Umbilical cord (tissue), 2 donors: ENCODE data around the gene ROR1. TPM values are rescaled to one million over a fixed set of nuclear protein-coding genes. Genes with fewer than 3 reads are reported as not detected.

Source experiments
- DNase-seq: peaks from one replicate; pipeline ENCODE4 v3.0.0-alpha.2; 2015; ENCODE audit warnings: low spot score
- total RNA-seq: library from RNA; depleted of rRNA; stranded (reverse); fragments of >200 nt; gene quantifications from one replicate; pipeline ENCODE4 v1.2.3, GENCODE V29; 2014; ENCODE audit warnings: low replicate concordance; ENCODE audit not compliant: insufficient read depth

Gene ROR1
- total RNA-seq, 1 donor from 2014 or later, result 22.4 TPM

DNA sequence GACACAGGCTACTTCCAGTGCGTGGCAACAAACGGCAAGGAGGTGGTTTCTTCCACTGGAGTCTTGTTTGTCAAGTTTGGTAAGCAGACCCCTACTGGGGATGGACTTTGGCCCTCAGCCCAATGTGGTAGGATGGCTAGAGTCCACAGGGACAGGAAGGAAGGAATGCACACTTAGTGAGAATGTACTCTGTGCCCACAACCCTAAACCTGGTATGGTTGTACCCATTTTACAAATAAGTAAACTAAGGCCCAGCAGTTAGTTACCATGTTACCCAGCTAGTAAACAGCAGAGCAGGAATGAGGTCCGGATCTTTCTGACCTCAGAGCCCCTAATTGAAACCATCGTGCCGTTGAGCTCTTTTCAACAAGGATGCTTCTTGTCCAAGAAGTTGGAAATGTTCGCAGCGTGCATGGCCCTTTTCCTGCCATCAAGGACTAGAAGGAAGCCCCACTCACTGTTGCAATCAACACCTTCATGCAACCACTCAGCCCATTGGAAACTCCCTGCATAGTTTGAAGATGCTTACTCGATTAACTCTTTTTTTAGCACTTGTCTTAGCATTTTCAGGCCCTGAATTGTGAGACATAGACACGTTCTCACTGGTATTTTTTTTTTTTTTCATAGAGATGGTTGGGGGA, 276.2 kb downstream of the ROR1 start:
- DNase-seq, result no peak

DNA sequence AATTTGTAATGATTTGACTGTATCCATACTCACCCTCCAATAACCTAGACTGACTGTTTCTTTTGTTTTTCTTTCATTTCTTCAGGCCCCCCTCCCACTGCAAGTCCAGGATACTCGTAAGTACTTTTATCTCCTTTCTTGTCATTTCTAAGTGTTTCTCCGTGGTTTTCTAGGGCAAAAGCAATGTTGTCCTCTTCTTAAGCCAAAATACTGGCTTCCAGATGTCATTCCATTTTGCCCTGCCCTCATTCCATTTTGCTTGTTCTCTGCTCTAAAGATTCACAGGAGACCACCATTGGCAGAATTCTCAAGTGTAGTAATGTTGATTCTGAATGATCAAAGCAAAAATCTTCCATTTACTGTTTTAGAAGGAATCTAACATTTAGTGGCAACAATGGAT, 276.8 kb downstream of the ROR1 start:
- DNase-seq, result no peak

DNA sequence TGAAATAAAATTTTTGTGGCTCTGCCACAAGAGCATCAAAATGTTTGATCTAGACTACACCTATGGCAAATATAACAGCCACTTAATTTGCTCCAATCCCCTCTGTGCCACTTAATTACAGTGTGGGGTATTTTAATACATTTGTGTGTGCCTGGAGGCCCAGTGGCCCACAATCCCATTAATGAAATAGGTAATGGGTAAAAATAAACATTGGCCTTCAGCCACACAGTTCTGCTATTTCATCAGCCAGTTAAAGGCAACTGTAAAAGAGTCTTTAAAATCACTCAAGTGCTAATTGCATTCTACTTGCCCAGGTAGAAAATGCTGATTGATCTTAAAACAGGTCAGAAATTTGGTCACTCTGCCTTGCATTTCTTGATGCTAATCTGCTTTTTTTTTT, 278.0 kb downstream of the ROR1 start:
- no peak for DNase-seq

DNA sequence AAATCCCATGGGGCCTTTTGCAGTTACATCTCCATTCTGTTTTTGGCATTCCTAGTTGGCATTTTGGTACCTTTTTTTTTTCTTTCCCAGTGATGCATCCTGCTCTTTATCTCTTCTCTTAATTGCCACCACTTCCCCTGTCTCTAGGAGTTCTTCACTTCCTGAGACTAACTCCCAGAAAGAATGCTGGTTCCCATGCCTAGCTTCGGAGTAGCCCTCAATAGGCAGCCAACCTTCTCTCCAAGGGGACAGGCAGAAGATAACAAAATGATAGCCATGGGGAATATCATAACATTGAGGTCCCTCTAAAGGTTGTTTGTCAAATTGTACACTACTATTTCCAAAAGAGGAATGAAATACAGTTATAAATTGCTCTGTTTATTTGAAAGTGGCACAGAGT, 279.0 kb downstream of the ROR1 start:
- no peak for DNase-seq

DNA sequence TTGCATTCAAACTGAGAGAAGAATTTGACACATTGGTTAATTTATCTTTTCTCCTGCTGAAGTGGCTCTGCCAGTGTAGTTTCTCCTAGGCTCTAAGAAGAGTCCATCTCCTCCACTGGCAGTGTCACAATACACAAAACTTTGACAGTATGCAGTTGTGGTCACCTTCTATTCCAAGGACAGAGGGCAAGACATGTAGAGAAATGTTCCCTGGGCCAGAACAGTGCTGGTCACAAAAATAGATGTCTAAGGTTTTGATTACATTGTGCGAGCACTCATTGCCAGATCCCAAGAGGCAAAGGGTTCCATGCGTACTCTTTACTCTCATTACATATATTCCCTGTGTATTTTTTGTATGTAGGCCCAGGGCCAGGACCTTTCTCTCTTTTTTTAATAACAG, 281.5 kb downstream of the ROR1 start:
- DNase-seq, result no peak

DNA sequence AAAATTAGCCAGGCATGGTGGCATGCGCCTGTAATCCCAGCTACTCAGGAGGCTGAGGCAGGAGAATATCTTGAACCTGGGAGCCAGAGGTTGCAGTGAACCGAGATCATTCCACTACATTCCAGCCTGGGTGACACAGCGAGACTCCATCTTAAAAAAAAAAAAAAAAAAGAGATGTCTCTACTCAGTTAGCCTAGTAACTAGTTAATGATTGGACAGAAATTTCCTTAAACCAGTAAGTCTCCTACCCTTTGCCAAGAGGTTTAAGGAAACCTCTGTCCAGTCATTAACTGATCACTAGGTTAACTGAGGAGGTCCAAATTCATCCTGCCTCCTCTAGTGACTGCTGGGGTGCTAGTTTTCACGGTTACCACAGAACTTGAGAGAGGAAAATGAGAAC, 285.7 kb downstream of the ROR1 start:
- DNase-seq, result no peak

DNA sequence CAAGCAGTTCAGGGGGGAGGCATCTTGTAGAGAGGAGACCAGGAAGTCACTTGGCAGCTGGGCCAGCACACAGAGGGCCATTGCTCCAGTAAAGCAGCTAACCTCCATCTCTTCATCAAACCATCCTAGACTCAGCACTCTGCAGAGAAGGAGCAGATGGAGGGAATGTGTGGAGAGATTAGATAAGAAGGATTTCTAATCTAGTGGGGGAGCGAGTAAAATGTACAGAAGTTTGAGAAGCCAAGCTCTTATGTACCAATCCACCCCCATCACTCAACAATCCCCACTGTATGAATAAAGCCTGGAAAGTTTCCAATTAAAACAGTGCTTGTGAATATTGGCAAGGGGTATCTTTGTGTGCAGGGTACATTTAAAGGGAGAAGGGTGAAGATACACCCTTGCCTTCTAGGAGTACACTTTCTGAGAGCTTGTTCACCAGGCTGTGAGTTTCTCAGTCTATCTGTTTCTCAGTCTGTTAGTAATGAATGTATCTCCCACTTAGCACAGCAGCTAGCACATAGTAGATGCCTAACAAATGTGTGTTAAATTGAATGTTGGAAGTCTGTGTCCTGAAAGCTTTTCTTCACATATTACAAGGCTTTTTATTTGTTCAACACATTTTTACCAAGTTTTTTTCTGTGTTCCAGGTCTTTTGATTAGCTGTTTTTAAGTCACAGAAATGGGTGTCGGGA, 286.9 kb downstream of the ROR1 start:
- DNase-seq, result no peak

DNA sequence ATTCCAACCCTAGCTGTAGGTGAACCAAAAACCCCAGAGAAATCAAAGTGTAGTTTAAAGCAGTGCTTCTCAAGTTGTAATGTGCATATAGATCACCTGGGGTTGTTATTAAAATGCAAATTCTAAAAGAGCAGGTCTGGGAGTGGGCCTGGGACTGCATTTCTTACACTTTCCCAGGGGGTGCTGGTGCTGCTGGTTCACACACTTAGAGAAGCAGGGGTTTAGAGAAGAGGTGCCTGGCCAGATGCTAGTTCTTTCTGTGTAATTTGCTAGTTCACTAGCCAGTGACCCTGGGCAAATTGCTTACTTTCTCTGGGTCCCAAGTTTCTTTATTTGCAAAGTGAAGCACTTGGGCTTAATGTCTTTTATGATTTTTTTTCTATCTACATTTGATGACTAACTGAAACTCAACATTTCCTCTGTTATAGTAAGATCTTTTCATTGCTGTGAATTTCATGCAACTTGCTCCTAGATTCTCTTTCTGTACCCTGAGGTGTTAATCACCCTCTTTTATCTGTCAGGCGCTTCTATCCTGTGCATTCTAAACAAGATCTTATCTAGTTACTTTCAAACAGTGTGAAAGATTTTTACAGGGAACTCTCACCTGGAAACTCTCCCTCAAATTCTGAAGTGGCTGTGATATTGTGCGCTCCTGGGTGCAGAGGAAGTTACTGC, 287.8 kb downstream of the ROR1 start:
- no peak for DNase-seq

DNA sequence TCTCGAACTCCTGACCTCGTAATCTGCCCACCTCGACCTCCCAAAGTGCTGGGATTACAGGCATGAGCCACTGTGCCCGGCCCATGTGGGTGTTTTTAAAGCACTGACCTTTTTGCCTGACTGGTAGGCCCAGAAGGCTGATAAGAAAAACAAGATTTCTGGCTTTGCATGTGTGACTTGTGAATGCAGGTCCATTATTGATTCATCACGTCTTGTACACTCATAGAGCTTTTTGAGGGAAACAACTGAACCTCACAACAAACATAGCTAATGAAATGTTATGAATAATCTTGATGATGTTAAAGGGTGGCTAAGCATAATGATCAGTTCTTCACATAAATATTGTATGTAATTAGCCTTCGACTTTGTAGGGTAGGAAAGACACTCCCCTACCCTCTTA, 288.7 kb downstream of the ROR1 start:
- DNase-seq, result no peak

DNA sequence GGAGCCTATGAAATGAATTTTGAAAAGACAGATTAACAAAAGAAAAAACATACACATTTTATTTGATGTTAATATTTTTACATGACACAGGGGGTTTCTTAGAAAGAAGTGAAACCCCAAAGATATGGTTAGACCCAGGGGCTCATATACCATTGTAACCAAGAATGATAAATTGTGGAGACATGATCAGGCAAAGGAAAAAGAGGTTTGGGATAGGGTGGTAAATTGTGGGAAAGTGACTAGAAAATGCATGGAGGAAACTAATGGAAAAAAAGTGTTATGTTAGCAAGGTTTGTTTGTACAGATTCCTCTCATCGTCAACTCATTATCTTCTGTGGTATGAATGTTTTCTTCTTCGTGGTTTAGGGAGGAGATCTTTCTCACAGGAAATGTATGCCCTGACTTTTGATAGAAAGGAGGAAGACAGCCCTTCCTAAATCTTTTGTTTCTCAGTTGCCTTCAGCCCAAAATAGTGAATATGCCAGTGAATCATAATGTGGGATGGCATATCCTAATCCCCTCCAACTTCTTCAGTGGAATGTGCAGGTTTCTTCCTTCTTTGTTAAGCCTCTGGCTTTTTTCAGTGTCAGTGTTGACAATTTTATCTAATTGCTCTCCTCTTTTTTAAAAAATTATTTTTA, 289.2 kb downstream of the ROR1 start:
- DNase-seq, result no peak

DNA sequence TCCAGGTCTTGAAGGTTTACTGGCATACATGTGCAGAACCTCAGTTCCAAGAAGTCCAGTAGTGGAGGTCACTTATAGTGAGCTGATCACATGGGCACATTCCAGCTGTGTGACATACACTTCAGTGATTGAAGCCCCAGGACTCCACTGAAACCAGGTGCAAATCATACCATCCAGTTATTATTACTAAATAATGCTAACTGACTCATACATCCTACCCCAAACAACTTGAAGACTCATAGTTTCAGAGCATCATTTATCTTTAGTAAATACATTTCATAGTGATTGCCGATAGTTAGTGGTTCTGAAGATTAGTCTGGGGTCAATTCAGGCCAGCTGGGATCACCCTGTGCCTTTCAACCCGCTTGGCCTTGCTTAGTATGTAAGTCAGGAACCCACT, 291.8 kb downstream of the ROR1 start:
- DNase-seq, result no peak

DNA sequence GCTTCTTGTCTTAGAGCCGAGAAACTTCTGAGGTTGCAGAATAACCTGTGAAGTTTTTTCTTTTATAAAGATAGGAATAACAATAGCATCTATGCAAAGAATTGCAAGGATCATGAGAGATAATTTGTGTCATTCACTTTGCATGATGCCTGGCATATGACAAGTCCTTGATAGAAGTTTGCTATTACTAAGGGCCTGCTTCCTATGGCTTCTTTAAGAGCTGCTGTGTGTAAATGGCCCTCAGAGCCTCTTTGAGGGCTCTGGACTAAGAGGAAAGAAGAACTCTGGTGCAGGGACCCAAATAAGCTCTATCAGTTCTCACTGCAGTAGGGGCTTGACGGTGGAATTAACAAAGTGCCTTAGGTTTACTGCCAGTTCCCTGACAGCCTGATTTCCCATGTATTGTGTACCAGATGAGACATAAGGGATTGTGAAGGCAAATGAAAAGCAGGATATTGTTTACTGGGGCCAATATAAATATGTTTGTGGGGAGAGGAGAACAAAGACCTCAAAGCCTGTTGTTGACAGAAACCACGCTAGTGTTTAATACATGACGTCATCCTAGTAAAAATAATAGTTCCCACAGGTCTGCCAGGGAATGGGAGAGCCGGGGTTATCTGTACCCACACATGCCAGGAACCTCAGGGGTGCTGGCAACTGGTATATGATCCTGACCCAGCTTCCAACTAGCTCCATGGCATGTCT, 298.4 kb downstream of the ROR1 start:
- DNase-seq, result no peak

DNA sequence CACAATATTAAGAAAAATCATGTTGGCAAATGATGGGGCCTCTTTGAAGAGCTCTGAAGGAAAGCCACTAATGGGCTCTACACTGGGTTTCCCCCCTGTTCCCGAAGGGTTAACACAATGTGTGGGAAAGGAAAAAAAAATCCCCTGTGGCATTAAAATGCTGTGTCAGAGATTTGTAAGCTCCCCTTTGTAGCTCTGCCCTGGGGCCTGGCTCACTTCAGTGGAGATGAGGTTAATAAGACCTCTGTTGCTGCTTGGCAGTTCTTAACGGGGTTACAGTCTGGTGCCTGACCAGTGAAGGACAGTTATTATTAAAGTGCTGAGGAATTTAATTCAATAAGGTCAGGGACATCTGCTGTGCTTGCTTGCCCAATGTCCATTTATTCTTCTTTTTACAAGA, 299.9 kb downstream of the ROR1 start:
- DNase-seq, result peak; percentile 66

DNA sequence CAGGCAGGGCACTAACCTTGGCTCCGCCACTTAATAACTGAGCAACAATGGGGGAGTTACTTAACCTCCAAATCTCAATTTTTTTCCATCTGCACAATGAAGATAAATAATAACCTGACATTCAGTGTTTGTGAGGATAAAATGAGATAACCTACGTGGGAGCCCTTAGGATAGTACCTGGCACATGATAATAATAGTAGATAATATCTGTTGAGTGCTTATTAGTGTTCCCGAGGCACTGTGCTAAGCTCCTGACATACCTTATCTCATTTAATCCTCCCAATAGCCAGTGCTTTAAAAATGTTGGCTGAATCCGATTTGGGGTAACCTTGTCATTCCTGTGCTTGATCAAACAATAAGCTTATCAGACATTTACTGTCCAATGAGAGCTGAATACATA, 300.9 kb downstream of the ROR1 start:
- no peak for DNase-seq

DNA sequence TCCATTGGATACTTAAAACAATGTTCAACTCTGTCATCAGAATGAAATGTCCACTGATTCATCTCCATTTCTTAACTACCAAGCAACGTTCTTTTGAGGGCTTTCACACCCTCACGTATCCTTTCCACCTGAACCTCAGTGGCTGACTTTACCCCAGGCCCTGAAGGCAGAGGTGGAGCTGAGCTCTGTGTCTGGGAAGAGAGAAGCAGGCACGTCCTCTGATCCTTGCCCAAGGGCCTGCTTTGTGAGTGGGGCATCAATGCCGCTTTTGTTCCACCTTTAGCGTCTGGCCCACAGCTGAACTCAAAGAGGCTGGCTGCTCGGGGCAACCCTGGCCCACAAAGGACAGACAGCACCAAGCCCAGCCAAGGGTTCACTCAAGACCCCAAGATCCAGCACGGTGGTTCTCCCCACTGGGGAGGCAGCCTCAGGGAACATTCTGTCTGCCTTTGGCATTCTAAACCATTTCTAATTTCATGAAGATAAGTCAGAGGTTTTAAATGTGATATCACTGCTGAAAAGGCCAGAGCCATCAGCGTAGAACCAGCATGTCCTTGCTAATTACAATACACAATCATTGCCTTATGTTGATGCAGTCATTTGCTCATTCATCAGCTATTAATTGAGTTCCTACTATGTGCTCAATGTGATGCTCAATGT, 303.6 kb downstream of the ROR1 start:
- DNase-seq, result no peak

DNA sequence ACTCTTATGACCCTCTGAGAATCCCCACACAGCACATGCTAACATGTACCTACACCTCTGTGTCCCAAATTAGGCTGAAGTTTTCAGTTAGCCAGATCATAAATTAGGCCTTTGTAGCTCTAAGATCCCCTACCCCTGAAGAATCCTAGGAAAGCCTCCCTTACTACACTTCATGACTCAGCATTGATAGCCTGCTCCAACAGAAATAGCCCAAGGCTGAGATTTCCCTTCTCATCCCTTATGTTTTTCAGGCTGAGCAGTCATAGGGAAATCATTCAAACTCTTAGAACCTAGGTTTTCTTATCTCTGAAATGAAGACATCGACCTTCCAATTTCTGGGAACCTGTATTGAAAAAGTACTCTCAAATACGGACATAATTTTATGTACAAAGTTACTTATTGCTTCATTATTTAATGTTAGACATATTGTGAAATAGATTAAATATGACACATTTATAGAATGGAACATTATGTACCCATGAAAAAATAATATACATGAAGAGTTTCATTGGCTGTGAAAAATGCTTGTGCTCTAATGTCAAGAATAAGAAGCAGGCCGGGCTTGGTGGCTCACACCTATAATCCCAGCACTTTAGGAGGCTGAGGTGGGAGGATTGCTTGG, 307.2 kb downstream of the ROR1 start:
- DNase-seq, result peak; percentile 60

DNA sequence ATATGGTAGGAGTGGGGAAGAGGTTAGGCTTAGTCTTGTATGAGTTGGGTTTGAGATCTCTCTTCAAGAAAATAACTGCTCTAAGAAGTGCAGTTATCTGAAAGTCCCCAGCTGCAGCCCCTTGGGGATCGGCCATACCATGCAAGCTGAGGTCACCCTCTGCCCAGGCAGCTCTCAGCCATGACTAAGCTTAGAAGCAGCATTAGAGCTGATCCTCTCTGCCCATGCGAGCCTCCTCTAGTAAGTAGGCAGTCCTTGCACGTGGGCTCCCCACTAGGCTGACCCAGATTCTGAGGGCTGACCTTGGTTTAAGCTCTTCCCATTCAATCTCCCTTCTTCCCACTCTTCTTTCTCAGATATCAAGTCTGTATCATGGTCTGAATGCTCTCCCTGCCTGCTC, 308.6 kb downstream of the ROR1 start:
- peak; percentile 52 for DNase-seq

DNA sequence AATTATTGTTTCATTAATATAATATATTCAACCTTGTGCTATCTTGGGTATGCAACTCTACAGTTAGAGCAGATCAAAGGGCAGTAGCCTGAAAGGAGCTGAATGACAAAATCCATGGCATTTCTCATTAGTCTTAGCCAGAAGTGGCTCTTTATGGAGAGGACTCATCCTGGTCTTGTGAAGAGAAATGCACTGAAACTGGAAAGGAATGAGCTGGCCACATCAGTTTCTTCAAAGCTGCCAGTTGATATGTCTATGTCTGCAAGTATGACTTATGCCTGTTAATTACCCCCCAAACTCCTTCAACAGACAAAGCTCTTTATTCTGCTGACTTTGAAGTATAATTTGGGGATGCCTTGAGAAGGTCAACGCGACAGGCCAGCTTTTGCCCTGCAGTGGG, 310.6 kb downstream of the ROR1 start:
- DNase-seq, result no peak

DNA sequence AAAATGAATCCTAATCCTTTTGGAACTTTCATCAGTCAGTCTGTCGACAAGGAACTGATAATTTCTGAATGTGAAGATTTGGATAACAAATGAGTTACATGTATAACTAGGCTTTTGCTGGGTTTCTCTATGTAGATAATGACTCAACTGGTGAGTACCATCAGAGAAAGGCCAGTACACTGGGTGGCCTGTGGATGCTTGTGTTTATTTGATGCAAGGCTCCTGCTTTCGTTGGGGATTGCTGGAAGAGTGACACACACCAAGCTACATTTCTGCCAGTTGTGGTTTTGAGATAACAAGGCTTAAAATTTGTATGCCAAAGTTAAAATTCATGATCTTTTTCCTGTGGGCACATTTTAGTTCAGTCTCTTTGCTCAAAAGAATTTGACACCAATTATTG, 314.0 kb downstream of the ROR1 start:
- DNase-seq, result peak; percentile 64

DNA sequence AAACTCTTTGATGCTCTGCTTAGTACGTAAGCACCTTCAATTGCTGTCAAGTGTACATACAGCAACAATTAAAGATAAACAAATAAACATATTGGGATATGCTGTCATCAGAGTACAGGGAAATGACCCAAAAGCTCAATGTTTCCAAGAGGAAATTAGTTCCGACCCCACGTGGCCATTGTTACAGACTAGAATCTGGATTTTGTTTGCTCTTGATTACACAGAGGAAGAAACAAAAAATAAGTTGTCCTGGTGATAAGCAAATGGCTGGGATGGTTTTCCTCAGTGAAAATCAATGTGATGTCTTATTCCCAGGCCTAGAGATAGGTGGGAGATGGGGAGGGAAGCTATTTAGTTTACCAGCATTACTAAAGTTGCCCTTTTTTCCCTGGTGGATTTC, 316.6 kb downstream of the ROR1 start:
- no peak for DNase-seq

DNA sequence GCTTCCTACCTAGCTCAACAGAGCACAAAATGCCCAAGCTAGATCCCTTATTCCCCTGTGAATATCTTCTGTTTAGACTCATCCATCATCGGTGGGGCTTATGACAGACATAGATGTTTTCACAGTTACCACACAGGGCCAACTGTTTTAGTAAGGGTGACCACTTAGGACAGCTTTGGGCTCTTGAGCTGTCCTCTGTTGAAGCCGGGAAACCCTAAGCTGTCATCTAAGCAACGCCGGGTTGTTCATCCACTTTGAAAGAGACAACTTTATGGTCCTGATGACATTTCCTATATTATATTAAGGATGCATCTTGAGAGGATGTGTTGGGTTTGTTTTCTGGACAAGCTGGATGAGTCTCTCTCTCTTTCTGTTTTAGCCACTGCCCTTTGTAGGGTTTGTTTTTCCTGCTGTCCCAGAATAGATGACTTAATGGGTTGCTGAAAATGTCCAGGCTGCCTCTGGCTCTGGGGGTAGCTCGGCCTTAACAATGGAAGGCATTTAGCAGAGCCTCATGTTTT, 319.1 kb downstream of the ROR1 start:
- DNase-seq, result peak; percentile 50
